Peyer's patch (tissue), 4 donors: ENCODE measurements around the gene PSG6.
"Not testable (repeated sequence)": the region's sequence is repeated elsewhere in the genome, so short reads cannot be mapped to it uniquely, and the experiment has no call there.

Experiments used
- CTCF ChIP-seq, 6 experiments: fragments of 450-650 bp in 4 of 6; fragments of 200-600 bp in 2 of 6; sonication (generic) in 1 of 6; IDR thresholded peaks; one replicate each; pipeline ENCODE4 v1.5.1; 2017 to 2019; ENCODE audit warnings: antibody characterized with exemption in 6 of 6, mild to moderate bottlenecking in 3 of 6, moderate library complexity in 1 of 6
- POLR2A ChIP-seq, 2 donors: fragments of 450-650 bp; IDR thresholded peaks; one replicate each; pipeline ENCODE4 v1.5.1; 2017; ENCODE audit warnings: antibody characterized with exemption in 2 of 2, mild to moderate bottlenecking in 2 of 2, moderate library complexity in 2 of 2

GRCh38 chr19:42876596-42876995 lies 41.1 kb downstream of the PSG6 start:
- TF ChIP-seq POLR2A, CTCF (IDR thresholded peaks at IDR 0.05): not testable (repeated sequence)
